Measurements from ENCODE around the gene BAAT.
"Not testable (repeated sequence)": the region's sequence is repeated elsewhere in the genome, so short reads cannot be mapped to it uniquely, and the experiment has no call there.

BAAT gene

GRCh38 chr9:101384873-101385536, at the start of gene BAAT:
Gene BAAT, minus strand, starts transcription at chr9:101385006. Its CDS starts 13,602 bp downstream, at chr9:101371404.
- FAIRE-seq, result not testable (repeated sequence)

GRCh38 chr9:101433229-101433628, 48.4 kb upstream of the BAAT start:
- FAIRE-seq, result no peak

GRCh38 chr9:101432740-101433139, 47.9 kb upstream of the BAAT start:
- no peak for FAIRE-seq

- no peak for FAIRE-seq
Measured at GRCh38 chr9:101432171-101432570, 47.4 kb upstream of the BAAT start.

GRCh38 chr9:101429736-101430135, 44.9 kb upstream of the BAAT start:
- no peak for FAIRE-seq

- no peak for FAIRE-seq
Measured at GRCh38 chr9:101428909-101429308, 44.1 kb upstream of the BAAT start.

- no peak for FAIRE-seq
Measured at GRCh38 chr9:101427957-101428655, 43.3 kb upstream of the BAAT start.

GRCh38 chr9:101427358-101427757, 42.6 kb upstream of the BAAT start:
- no peak for FAIRE-seq

- no peak for FAIRE-seq
Measured at GRCh38 chr9:101421653-101422065, 36.9 kb upstream of the BAAT start.

- FAIRE-seq, result no peak
Measured at GRCh38 chr9:101419863-101420262, 35.1 kb upstream of the BAAT start.

GRCh38 chr9:101418518-101419430, 34.0 kb upstream of the BAAT start:
- FAIRE-seq, result no peak

GRCh38 chr9:101417977-101418376, 33.2 kb upstream of the BAAT start:
- FAIRE-seq, result no peak

- no peak for FAIRE-seq
Measured at GRCh38 chr9:101417389-101417788, 32.6 kb upstream of the BAAT start.

- no peak for FAIRE-seq
Measured at GRCh38 chr9:101415578-101415977, 30.8 kb upstream of the BAAT start.

- FAIRE-seq, result no peak
Measured at GRCh38 chr9:101414839-101415238, 30.0 kb upstream of the BAAT start.

- FAIRE-seq, result no peak
Measured at GRCh38 chr9:101409079-101409477, 24.3 kb upstream of the BAAT start.

GRCh38 chr9:101408374-101409078, 23.7 kb upstream of the BAAT start:
- FAIRE-seq, result no peak

- FAIRE-seq, result no peak
Measured at GRCh38 chr9:101403516-101404285, 18.9 kb upstream of the BAAT start.

GRCh38 chr9:101400120-101400519, 15.3 kb upstream of the BAAT start:
- FAIRE-seq, result no peak

GRCh38 chr9:101399643-101399970, 14.8 kb upstream of the BAAT start:
- no peak for FAIRE-seq

GRCh38 chr9:101398930-101399642, 14.3 kb upstream of the BAAT start:
- FAIRE-seq, result no peak
